GM21423 (cell line): ENCODE data around the gene RPS18.
A peak's percentile ranks its signal among the peaks of the same experiment; 100 is the strongest.
"Not testable (repeated sequence)": the region's sequence is repeated elsewhere in the genome, so short reads cannot be mapped to it uniquely, and the experiment has no call there.

ENCODE experiments used
- ATAC-seq: cut with Tn5 transposase; IDR thresholded peaks from one replicate; pipeline ENCODE4 v1.9.1; 2021; ENCODE audit warnings: mild to moderate bottlenecking, moderate library complexity; ENCODE audit not compliant: unreplicated experiment

The RPS18 gene

DNA sequence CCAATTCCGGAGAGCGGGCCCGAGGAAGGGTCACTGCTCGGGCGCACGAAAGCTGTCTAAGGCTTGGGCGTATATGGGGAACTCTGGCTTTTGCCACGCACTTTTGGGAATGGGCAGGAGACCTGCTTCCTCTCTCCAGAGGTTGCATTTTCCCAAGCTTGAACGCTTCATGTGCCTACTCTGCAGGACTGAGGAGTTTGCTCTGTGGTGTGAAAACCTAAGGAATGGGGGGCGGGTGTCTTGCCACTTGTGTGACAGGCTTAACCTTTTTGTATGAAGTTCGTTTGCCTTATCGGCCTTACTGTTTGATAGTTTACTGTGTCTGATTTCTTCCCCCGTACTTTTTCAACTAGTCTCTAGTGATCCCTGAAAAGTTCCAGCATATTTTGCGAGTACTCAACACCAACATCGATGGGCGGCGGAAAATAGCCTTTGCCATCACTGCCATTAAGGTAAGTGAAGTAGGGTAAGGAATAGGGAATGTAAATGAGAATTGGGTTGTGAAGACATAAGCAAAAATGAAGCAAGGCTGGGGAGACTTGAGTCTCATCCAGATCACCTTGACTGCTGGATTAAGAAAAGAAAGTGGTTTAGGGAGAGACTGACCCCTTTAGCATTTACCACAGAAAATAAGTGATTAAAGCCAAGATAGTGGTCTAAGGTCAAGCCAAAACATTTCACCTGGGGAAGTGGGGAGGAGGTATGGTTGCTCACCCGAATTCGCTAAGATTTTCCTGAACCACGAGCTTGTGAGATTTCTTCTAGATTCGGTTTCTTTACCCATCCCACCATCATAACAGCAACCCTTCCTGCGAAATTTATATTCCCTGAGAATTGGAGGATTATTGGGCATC lies 627 bp downstream of the RPS18 start:
- no peak for ATAC-seq

DNA sequence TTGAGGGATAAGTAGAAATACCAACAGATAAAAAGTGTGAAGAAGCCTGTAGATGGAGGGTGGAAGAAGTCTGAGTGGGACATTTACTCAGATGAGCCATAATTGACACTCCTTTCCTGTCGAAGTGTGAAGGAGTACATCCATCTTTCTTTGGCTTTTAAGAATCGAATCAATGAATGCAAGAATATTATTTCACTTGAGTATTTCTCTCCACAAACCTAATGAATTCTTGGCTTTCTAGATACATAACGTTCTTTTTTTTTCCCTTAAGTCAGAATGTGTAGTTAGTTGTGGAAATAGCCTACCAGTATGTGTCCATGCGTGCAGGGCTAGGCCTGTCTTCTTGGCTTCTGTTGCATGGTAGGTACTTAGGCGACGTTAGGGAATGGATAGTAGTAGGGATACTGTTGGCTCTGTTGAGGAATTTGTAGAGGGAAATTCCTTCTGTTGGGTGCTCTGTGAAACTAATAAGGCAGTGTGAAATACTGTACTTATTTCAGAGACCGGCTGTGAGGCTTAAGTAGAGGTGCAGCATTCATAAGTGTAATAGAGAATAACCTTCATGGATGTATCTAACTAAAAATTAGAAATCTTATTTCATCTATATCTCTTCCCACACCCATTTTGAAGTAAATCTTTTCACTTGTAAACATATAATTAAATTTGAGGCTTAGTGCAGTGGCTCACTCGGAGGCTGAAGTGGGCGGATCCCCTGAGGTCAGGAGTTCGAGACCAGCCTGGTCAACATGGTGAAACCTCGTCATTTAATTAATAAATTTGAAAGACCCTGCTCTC lies 1.5 kb downstream of the RPS18 start:
- ATAC-seq, result no peak

DNA sequence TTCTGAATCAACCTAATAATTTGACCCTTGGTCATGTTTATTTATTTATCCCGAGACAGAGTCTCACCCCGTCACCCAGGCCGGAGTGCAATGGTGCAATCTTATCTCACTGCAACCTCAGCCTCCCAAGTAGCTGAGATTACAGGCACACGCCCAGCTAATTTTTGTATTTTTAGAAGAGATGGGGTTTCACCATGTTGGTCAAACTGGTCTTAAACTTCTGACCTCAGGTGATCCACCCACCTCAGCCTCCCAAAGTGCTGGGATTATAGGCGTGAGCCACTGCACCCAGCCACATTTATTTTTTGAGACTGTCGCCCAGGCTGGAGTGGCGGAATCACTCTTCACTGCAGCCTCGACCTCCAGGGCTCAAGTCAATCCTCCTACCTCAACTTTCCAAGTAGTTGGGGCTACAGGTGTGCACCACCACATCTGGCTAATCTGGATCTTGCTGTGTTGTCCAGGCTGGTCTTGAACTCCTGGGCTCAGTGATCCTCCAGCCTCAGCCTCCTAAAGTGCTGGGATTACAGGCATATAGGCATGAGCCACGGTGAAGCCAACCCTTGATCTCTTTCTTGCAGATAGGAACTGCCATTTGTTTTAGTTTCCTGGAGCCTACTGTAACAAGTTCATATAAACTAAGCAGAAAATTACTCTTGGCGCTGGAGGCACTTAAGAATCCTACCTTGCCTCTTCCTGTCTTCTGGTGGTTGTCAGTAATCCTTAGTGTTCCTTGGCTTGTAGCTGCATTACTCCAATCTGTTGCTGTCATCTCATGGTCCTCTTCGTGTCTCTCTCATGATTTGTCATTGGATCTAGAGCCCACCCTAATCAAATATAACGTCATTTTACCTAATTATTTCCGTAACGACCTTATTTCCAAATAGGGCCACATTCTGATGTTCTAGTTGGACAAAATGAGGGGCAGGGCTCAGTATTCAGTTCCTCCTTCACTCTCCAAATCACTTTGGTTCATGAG lies 2.3 kb downstream of the RPS18 start:
- ATAC-seq, result no peak

DNA sequence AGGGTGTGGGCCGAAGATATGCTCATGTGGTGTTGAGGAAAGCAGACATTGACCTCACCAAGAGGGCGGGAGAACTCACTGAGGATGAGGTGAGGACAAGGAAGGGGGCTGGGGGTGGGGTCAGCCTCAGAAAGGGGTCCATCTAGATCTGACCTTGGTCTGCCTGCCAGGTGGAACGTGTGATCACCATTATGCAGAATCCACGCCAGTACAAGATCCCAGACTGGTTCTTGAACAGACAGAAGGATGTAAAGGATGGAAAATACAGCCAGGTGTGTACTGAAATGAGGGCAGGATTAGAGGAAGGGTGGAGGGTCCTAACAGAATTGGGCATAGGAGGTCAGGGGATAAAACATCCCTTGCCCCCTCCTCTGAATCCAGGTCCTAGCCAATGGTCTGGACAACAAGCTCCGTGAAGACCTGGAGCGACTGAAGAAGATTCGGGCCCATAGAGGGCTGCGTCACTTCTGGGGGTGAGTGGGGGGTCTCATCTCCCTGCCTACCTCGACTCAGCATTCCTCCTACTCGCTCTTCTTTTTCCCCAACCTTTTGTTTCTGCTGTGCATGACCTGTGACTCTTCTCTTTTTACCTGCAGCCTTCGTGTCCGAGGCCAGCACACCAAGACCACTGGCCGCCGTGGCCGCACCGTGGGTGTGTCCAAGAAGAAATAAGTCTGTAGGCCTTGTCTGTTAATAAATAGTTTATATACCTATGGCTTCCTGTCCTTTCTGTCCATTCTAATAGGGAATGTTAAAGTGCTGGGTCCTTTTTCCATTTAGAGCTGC lies 4.1 kb downstream of the RPS18 start:
- ATAC-seq, result not testable (repeated sequence)

DNA sequence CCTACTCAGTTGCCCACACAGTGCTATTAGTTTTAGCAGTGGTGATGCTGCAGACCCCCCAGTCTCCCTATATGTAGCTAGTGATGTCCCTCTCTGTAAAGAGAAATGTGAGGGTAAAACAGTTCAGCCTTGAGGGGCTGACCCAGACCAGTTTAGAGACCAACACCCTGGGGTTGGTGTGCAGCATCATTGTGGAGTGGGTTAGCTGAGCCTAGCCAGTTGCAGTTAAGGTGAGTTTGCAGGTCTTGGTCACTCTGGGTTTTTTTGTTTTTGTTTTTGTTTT lies 4.6 kb downstream of the RPS18 start:
- ATAC-seq, result no peak

DNA sequence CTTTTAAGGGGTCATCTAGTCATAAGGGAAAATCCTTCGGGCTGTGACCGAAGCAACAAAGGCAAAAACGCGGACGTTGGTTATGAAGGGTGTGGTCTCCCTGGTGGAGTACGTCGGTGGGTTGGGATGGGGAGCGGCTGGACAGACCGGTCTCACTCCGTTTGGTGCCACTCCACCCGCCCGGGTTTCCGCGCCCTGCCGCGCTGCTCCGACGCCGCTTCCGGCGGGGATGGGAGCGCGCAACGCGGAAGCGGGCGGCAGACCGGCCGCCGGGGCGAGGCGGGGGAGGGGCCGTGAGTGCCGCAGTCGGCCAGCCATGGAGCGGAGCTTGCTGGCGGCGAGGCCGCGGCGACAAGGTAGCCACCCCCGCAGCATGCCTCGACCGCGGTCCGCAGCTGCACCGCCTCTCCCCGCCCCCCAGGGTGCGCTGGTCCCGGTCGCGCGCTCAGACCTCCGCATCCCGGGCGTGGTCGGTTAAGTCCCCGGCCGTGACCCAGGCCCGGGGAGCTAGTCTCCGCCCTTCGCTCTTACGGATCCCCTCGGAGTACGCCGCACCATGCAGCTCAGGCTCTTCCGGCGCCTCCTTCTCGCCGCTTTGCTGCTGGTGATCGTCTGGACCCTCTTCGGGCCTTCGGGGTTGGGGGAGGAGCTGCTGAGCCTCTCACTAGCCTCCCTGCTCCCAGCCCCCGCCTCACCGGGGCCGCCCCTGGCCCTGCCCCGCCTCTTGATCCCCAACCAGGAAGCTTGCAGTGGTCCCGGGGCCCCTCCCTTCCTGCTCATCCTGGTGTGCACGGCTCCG lies 5.2 kb downstream of the RPS18 start, which contains the start of gene B3GALT4:
TSS of gene B3GALT4 (plus strand) at position 260 of the 799 bp plus-strand sequence. CDS start at position 557, 297 bp downstream.
- peak; percentile 50 for ATAC-seq

DNA sequence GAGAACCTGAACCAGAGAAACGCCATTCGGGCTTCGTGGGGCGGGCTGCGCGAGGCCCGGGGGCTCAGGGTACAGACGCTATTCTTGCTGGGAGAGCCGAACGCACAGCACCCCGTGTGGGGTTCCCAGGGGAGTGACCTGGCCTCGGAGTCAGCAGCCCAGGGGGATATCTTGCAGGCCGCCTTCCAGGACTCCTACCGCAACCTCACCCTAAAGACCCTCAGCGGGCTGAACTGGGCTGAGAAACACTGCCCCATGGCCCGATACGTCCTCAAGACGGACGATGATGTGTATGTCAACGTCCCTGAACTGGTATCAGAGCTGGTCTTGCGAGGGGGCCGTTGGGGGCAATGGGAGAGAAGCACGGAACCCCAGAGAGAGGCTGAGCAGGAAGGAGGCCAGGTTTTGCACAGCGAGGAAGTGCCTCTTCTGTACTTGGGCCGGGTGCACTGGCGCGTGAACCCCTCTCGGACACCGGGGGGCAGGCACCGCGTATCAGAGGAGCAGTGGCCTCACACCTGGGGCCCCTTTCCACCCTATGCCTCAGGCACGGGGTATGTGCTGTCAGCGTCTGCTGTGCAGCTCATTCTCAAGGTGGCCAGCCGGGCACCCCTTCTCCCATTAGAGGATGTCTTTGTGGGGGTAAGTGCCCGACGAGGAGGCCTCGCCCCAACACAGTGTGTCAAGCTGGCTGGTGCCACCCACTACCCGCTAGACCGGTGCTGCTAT lies 6.0 kb downstream of the RPS18 start:
- ATAC-seq, result no peak

DNA sequence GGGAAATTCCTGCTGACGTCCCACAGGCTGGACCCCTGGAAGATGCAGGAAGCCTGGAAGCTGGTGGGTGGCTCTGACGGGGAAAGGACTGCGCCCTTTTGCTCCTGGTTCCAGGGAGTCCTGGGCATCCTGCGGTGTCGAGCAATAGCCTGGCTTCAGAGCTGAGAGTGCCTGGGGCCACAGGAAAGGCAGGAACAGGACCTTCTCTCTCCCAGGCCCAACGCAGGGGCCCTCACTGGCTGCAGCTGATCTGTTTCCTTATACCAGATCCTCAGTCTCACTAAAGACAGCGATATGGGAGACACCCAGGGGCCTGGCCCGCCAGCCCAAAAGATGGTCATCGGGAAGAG lies 6.5 kb downstream of the RPS18 start:
- no peak for ATAC-seq

DNA sequence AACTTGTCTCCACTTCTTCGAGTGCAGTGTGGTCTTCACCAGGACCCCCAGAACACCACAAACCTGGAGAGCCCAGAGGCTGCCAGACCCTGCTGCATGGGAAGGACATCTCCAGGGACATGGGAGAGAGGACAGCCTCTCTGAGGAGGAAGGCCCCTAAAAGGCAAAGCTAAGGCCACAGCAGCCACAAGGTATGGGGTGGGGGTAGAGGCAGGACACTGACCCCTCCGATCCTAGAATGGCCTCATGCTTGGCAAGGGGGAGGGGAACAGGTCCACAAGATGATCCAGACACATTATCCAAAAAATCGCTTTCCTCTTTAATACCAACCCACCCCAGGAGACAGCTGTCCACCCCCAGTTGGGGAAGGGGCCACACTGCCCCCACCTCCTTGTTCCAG lies 6.9 kb downstream of the RPS18 start:
- ATAC-seq, result no peak

DNA sequence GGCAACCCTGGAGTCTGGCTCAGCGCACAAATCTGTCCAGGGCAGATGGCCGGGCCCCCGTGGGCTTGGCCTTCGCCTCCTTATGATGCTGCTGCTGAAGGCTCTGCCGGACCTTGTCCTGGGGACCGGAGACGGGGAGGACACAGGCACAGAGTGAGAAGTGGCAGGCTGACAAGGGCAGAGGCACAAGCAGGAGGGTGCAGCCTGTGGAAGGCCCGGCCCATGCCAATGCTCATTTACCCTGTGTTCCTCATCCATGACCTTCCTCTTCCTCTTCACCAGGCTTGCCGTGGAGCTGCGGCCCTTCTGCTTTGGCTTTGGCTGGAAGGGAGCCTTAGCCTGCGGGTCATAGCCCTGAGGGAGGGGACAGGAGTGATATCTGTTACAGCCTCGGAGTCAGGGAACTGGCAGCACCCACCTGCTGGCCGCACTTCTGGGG lies 7.4 kb downstream of the RPS18 start:
- ATAC-seq, result no peak

DNA sequence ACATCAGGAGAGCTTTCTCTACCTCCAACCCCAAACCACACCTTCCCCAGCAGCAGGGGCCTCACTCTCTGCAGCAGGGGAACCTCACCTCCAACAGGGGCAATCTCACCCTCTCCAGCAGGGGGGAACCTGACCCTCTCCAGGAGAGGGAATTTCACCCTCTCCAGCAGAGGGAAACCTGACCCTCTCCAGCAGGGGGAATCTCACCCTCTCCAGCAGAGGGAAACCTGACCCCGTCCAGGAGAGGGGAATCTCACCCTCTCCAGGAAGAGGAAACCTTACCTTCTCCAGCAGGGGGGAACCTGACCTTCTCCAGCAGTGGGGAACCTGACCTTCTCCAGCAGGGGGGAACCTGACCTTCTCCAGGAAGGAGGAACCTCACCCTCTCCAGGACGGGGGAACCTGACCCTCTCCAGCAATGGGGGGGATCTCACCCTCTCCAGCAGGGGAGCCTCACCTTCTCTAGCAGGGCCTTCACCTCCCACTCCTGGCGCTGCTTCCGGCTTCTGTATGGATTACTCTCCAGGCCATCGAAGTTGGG lies 8.2 kb downstream of the RPS18 start:
- ATAC-seq, result no peak

DNA sequence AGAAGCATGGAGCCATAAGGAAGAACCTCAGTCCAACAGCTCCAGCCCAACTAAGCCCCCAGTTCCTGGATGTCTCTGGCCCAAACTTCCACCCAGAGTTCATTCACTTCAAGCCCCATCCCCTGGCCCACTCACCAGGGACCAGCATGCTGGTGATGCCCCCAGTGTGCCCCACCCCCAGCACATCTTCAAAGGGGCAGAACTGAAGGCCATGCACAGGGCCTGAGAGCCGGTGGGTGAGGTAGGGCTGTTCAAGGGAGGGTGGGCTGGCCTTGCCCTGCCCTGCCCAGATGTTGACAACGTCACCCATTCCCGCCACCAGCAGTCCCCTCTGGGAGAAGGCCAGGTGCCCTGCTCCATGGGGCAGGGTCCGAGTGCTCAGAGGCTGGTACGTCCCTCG lies 8.7 kb downstream of the RPS18 start:
- ATAC-seq, result no peak

DNA sequence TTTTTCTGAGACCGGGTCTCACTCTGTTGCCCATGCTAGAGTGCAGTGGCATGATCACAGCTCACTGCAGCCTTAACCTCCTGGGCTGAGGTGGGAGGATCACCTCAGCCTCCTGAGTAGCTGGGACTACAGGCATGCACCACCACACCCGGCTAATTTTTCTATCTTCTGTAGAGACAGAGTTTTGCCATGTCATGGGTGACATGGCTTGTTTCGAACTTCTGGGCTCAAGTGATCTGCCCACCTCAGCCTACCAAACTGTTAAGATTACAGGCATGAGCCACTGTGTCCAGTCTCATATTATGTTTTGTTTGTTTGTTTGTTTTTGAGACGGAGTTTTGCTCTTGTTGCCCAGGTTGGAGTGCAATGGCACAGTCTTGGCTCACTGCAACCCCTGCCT lies 13.3 kb downstream of the RPS18 start:
- not testable (repeated sequence) for ATAC-seq

DNA sequence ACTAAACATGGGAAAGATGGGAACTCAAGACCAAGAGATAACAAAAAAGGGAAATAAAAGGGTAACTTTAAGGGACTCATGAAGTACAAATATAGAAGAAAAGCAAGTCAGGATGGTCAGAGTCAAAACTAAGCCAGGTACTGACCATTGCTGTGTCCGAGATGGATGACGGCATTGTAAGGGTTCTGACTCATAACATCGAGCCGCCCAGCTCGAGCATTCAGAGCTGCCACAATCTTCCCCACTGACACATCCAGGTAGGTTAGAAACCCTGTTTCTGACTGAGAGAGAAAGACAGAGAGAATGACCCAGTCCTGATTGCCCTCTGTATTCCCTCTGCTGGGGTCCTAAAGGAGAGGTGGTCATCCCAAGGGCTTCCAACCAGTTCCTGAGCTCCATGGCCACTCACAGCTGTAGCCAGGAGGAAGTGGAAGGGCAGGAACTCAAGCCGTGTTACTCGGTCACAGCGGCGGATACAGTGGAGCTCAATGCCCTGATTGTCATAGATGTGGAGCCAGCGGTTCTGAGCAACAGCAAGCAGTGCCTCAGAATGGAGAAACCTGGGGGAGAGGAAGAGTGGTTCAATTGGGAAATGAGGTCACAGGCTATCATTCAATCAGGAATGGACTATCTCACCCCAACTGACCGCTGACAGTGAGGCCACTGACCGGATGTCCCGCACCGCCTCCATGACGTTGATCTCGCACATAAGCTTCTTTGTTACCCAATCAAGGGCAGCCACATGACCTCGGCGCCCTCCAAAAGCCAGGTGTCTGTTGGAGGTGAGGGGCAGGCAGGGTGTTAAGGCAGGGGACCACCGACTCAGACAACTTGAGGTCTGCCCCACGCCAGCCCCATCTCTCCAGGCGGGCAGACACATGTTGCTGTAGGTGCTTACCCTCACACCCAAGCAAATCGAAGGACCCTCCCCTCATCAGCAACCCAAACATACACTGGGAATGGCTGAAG lies 15.4 kb downstream of the RPS18 start:
- no peak for ATAC-seq

DNA sequence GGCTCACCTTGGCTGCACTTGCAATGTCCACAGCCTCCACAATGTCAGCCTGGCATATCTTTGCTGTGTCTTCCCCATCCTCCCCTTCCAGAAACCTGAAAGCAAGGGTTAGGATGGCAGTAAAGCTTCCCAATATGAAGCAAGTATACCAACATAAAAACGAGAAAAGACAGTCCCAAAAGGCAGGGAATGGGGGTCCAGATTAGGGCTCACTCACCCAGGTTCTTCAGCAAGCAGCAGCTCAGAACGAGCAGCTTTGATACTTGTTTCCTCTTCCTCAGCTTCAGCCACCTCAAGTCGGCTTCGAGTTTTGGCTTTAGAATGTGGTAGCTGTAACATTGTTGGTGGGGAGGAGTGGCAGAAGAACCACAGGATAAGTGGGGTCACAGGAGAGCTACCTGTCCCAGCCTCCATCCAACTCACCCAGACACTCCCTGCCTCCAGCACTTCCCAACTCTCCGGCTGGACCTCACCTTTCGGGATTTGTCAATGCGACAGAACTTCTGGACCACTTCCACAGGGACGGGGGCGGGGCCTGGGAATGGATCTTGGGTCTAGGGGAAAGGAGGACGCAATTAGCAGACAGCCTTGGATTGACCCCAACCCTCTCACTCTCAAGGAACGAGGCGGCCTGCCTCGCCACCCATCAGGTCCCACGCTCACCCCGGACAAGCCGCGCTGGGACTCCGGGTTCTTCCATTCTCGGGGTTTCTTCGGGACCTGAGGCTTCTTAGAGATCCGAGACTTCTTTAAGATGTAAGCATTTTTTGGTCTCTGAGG lies 16.5 kb downstream of the RPS18 start:
- no peak for ATAC-seq

DNA sequence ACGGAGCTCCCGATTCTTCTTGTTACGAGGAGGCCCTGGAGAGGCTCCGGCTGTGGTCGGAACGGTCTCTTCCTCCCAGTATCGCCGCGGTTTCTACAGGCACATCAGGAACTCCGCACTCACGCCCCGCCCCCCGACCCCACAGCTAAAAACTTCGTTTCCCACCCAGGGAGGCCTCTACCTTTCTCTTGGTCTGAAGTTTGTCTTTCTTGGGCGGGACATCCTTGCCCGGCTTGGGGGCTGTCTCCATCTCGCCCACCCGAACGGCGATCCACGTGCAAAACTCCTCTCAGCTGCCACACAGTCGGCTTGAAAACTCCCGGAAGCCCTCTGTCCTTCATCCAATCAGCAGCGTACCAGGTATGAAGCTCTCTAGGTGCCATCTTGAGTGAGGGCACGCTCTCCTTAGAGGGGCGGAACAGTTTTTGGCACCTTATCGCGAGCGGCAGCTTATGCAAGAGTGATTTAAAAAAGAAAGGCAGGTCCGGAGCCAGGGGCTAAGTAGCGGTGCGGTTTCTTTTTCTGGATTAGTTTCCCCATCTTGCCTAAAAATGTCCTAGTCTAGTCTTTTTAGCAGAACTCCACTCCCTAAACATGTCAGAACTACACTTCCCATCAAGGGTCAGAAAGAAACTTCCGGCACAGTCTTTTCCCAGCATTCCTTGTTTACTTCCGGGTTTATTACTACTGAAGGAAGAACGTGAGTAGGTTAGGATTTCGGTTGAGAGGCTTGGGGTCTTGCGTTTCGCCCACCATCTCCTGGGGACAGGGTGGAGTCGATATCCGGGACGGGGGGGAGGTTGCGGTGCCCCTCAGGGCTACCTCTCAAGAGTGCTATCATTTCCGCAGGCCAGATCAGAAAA lies 17.3 kb downstream of the RPS18 start, which contains the start of the genes PFDN6 and WDR46:
TSS of gene PFDN6 (plus strand) at position 681 of the 863 bp plus-strand sequence. CDS start 256 bp downstream, outside the sequence.
TSS of gene WDR46 (minus strand) at position 319 of the 863 bp plus-strand sequence. CDS start at position 250, 69 bp downstream.
- ATAC-seq, result peak; percentile 82
